ENCODE data around the gene FRS2.

Gene FRS2

DNA sequence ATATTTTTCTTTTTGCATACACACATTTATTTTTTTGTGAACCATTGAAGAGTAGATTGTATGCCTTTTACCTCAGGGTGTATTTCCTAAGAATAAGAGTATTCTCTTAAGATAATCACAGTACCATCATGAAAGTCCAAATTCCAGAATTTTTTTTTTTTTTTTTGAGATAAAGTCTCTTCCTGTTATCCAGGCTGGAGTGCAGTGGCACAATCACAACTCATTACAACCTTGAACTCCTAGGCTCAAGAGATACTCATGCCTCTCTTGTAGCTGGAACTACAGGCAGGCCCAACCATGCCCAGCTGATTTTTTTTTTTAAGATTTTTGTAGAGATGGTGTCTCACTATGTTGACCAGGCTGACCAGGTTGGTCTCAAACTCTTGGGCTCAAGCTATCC, 10.9 kb downstream of the FRS2 start:
- TF ChIP-seq SIN3A (IDR thresholded peaks at IDR 0.05; ENCODE audit: borderline replicate concordance, insufficient read depth, low read length) (no peak), POLR2AphosphoS5 (IDR thresholded peaks at IDR 0.05; ENCODE audit: low read depth, low read length) (no peak), TAF1 (IDR thresholded peaks at IDR 0.05; ENCODE audit: borderline replicate concordance, insufficient read depth, low read length) (no peak), FOXP2 (optimal IDR thresholded peaks at IDR 0.05; ENCODE audit: borderline replicate concordance, extremely low read depth, extremely low read length, insufficient read depth) (no peak)
- TF ChIP-seq, protein P1, sequence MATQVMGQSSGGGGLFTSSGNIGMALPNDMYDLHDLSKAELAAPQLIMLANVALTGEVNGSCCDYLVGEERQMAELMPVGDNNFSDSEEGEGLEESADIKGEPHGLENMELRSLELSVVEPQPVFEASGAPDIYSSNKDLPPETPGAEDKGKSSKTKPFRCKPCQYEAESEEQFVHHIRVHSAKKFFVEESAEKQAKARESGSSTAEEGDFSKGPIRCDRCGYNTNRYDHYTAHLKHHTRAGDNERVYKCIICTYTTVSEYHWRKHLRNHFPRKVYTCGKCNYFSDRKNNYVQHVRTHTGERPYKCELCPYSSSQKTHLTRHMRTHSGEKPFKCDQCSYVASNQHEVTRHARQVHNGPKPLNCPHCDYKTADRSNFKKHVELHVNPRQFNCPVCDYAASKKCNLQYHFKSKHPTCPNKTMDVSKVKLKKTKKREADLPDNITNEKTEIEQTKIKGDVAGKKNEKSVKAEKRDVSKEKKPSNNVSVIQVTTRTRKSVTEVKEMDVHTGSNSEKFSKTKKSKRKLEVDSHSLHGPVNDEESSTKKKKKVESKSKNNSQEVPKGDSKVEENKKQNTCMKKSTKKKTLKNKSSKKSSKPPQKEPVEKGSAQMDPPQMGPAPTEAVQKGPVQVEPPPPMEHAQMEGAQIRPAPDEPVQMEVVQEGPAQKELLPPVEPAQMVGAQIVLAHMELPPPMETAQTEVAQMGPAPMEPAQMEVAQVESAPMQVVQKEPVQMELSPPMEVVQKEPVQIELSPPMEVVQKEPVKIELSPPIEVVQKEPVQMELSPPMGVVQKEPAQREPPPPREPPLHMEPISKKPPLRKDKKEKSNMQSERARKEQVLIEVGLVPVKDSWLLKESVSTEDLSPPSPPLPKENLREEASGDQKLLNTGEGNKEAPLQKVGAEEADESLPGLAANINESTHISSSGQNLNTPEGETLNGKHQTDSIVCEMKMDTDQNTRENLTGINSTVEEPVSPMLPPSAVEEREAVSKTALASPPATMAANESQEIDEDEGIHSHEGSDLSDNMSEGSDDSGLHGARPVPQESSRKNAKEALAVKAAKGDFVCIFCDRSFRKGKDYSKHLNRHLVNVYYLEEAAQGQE (IDR thresholded peaks at IDR 0.05; ENCODE audit: insufficient read depth in 1 of 2, low read depth in 2 of 2, low read length in 2 of 2): no peak

DNA sequence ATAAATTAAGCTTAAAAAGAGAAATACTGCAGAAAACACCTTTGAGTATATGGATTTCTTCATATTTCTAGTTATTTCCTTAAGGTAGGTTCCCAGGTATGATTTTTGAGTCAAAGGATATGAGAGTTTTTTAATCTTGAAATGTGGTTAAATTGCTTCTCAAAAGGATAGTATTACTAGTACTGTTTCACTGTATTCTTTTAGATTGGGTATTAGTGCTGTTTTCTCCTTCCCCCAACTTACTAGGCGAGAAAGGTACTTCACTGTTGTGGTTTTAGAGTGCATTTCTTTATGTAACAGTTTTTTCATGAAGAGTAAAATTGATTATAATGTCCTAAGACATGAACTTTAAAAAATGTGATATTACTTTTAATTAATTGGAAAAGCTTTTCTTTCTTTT, 13.5 kb downstream of the FRS2 start:
- no peak for TF ChIP-seq POLR2AphosphoS5 (IDR thresholded peaks at IDR 0.05; ENCODE audit: low read depth, low read length)
- no peak for TF ChIP-seq FOXP2 (optimal IDR thresholded peaks at IDR 0.05; ENCODE audit: borderline replicate concordance, extremely low read depth, extremely low read length, insufficient read depth)
- no peak for TF ChIP-seq SIN3A (IDR thresholded peaks at IDR 0.05; ENCODE audit: borderline replicate concordance, insufficient read depth, low read length)
- no peak for TF ChIP-seq TAF1 (IDR thresholded peaks at IDR 0.05; ENCODE audit: borderline replicate concordance, insufficient read depth, low read length)
- TF ChIP-seq, protein P1 (IDR thresholded peaks at IDR 0.05; ENCODE audit: insufficient read depth in 1 of 2, low read depth in 2 of 2, low read length in 2 of 2): no peak

DNA sequence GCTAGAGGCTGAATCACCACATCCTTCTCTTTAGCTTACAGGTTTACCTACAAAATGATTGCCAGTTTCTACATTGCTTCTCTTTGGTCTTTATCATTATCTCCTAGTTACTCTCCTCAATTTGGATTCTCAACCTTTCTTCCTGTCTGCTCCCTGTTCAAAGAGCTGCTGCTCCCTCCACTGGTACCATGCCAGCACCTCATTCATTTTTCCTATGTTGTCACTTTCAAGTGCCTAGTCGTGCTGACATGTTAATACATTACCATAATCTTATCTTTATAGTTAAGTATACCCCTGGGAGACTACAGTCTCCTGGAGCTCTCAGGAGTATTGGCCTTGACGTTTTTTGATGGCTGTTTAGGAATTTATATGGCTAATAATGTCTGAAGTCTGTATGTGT, 14.2 kb downstream of the FRS2 start:
- TF ChIP-seq SIN3A (IDR thresholded peaks at IDR 0.05; ENCODE audit: borderline replicate concordance, insufficient read depth, low read length) (no peak), TAF1 (IDR thresholded peaks at IDR 0.05; ENCODE audit: borderline replicate concordance, insufficient read depth, low read length) (no peak), FOXP2 (optimal IDR thresholded peaks at IDR 0.05; ENCODE audit: borderline replicate concordance, extremely low read depth, extremely low read length, insufficient read depth) (no peak), POLR2AphosphoS5 (IDR thresholded peaks at IDR 0.05; ENCODE audit: low read depth, low read length) (no peak)
- TF ChIP-seq, protein P1 (IDR thresholded peaks at IDR 0.05; ENCODE audit: insufficient read depth in 1 of 2, low read depth in 2 of 2, low read length in 2 of 2): no peak

DNA sequence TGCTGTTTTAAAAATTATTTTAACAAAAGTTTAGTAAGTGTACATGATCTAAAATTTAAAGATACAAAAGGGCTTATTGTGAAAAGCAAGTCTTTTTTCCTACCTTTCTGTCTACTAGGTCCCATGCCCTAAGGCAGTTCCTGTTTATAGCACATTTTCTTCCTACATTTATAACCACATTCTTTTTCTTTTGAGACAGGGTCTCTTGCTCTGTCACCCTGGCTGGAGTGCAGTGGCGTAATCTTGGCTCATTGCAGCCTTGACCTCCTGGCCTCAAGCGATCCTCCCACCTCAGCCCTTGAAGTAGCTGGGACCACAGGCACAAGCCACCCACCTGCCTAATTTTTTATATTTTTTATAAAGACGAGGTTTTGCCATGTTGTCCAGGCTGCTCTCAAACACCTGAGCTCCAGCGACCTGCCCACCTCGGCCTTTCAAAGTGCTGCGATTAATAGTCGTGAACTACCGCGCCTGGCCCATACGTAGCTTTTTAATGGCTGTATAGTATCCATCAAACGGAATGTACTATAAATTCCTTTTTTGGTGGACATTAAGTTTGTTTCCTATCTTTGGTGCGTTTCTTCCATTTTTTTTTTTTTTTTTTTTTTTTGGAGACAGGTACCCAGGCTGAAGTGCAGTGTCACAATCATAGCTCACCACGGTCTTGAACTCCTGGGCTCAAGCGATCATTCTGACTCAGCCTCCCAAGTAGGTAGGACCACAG, 20.9 kb downstream of the FRS2 start:
- TF ChIP-seq, protein P1 (IDR thresholded peaks at IDR 0.05; ENCODE audit: insufficient read depth in 1 of 2, low read depth in 2 of 2, low read length in 2 of 2): no peak
- TF ChIP-seq SIN3A (IDR thresholded peaks at IDR 0.05; ENCODE audit: borderline replicate concordance, insufficient read depth, low read length) (no peak), FOXP2 (optimal IDR thresholded peaks at IDR 0.05; ENCODE audit: borderline replicate concordance, extremely low read depth, extremely low read length, insufficient read depth) (no peak), POLR2AphosphoS5 (IDR thresholded peaks at IDR 0.05; ENCODE audit: low read depth, low read length) (no peak), TAF1 (IDR thresholded peaks at IDR 0.05; ENCODE audit: borderline replicate concordance, insufficient read depth, low read length) (no peak)

Data from PFSK-1 (cell line).